HK-2 (cell line): ENCODE measurements around the gene ELAVL3.
"Not testable (repeated sequence)": the region's sequence is repeated elsewhere in the genome, so short reads cannot be mapped to it uniquely, and the experiment has no call there.

Experiments
- DNase-seq: peaks from one replicate; pipeline ENCODE4 v3.0.0-alpha.2; 2018; ENCODE audit not compliant: unreplicated experiment

Gene ELAVL3

GRCh38 chr19:11458912-11459311 is 21.9 kb downstream of the ELAVL3 start:
- not testable (repeated sequence) for DNase-seq

GRCh38 chr19:11458236-11458900 is 22.5 kb downstream of the ELAVL3 start:
- no peak for DNase-seq

GRCh38 chr19:11457831-11458230 is 23.0 kb downstream of the ELAVL3 start:
- no peak for DNase-seq

GRCh38 chr19:11457115-11457514 is 23.7 kb downstream of the ELAVL3 start:
- DNase-seq: no peak

- DNase-seq: no peak
These were observed 24.2 kb downstream of the ELAVL3 start for GRCh38 chr19:11456659-11457058.

- DNase-seq: not testable (repeated sequence)
These were observed 25.7 kb downstream of the ELAVL3 start for GRCh38 chr19:11455233-11455554.

- DNase-seq: no peak
These were observed 27.1 kb downstream of the ELAVL3 start for GRCh38 chr19:11453468-11454341.

GRCh38 chr19:11452620-11453310 is 28.1 kb downstream of the ELAVL3 start:
- no peak for DNase-seq

- no peak for DNase-seq
These were observed 28.8 kb downstream of the ELAVL3 start for GRCh38 chr19:11451871-11452619.

- DNase-seq: no peak
These were observed 29.4 kb downstream of the ELAVL3 start for GRCh38 chr19:11451327-11451870.

GRCh38 chr19:11450570-11451326 is 30.1 kb downstream of the ELAVL3 start:
- DNase-seq: no peak

GRCh38 chr19:11448923-11449554 is 31.8 kb downstream of the ELAVL3 start:
- DNase-seq: no peak

GRCh38 chr19:11448410-11448809 is 32.4 kb downstream of the ELAVL3 start:
- DNase-seq: no peak

- DNase-seq: no peak
These were observed 33.2 kb downstream of the ELAVL3 start for GRCh38 chr19:11447347-11448262.

- peak; percentile 25 for DNase-seq
These were observed 34.1 kb downstream of the ELAVL3 start for GRCh38 chr19:11446652-11447301.

- no peak for DNase-seq
These were observed 34.6 kb downstream of the ELAVL3 start for GRCh38 chr19:11446271-11446651.

- no peak for DNase-seq
These were observed 35.7 kb downstream of the ELAVL3 start for GRCh38 chr19:11445141-11445540.

- DNase-seq: no peak
These were observed 36.8 kb downstream of the ELAVL3 start for GRCh38 chr19:11444059-11444458.

GRCh38 chr19:11437955-11438354 is 42.9 kb downstream of the ELAVL3 start:
- DNase-seq: no peak
